HEK293T (cell line): Measurements from ENCODE around the gene INKA2.

ENCODE experiments used
- HDGF ChIP-seq: fragments of 450-650 bp; IDR thresholded peaks from 2 replicates; pipeline ENCODE4 v1.6.1; 2017; ENCODE audit warnings: antibody characterized with exemption, borderline replicate concordance
- L3MBTL2 ChIP-seq: fragments of 450-650 bp; conservative IDR thresholded peaks from 2 replicates; pipeline ENCODE4 v1.6.1; 2016; ENCODE audit warnings: mild to moderate bottlenecking

DNA sequence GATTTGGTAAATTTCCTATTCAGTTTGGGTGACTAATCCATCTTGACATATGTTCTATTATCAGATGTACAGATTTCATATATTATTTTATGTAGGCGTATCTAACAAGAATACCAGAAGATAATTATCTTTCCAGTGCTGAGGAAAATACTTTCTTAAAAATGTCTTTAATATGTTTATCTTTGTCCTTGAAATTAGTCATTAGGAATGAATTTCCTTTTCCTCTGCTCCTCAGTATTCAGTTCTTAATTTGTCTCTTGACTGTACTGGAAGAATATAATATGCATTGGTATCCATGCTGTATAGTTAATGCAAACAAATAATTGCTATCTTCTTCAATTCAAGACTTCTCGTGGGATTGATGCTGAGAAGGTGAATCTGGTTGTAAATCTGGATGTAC, 23.1 kb upstream of the INKA2 start:
- TF ChIP-seq L3MBTL2 (no peak), HDGF (no peak)
